ENCODE measurements around the gene ZNF580. TPM values are rescaled to one million over a fixed set of nuclear protein-coding genes. Genes with fewer than 3 reads are reported as not detected.
A peak's percentile ranks its signal among the peaks of the same experiment; 100 is the strongest.

ZNF580 gene
- total RNA-seq, 1 donor from 2014 or later, result 37.4 TPM

DNA sequence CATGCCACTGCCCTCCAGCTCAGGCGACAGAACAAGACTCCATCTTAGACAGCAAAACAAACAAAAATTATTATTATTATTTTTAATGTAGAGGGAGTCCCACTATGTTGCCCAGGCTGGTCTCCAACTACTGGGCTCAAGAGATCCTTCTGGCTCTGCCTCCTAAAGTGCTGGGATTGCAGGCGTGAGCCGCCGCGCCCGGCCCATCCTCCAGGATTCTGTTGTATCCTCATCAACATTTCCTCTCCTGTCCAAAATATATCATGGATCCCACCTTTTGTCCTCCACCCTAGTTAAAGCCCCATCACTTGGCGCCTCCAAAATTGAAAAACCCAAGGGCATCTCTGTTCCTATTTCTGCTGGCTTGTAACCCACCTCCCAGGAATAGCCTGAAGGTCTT lies 17.7 kb upstream of the ZNF580 start:
- DNase-seq (ENCODE audit: extremely low spot score, unreplicated experiment), result no peak
- Mint-ChIP-seq H3K27ac (no peak overlapping the region), H3K36me3 (peaks cover 4% of the 10 kb centered on the region), H3K4me1 (ENCODE audit: unreplicated experiment) (peaks cover 14% of the 10 kb centered on the region), H3K9me3 (no peaks in the 10 kb centered on the region), H3K4me3 (peak overlapping the region; percentile 89), H3K27me3 (no peaks in the 10 kb centered on the region)
- TF ChIP-seq, protein P1, sequence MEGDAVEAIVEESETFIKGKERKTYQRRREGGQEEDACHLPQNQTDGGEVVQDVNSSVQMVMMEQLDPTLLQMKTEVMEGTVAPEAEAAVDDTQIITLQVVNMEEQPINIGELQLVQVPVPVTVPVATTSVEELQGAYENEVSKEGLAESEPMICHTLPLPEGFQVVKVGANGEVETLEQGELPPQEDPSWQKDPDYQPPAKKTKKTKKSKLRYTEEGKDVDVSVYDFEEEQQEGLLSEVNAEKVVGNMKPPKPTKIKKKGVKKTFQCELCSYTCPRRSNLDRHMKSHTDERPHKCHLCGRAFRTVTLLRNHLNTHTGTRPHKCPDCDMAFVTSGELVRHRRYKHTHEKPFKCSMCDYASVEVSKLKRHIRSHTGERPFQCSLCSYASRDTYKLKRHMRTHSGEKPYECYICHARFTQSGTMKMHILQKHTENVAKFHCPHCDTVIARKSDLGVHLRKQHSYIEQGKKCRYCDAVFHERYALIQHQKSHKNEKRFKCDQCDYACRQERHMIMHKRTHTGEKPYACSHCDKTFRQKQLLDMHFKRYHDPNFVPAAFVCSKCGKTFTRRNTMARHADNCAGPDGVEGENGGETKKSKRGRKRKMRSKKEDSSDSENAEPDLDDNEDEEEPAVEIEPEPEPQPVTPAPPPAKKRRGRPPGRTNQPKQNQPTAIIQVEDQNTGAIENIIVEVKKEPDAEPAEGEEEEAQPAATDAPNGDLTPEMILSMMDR (conservative IDR thresholded peaks at IDR 0.05), result no peak

DNA sequence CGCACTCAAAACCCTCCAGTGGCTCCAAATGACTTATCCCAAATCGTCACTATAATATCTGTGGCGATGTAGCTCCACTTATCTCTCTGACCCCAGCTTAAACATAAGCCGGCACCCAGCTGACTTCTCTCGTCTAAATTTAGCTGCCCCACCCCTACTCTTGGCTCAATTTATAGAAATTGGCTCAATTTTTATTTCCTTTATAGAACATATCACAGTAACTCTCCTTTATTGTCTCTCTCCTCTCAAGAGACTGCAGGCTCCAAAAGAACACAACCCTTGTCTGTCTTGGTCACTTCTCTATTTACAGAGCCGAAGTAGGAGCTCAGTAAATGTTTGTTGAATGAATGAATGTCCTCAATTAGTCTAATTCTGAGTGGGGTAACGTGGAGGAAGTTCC lies 17.2 kb upstream of the ZNF580 start:
- H3K4me3 Mint-ChIP-seq, result peak overlapping the region; percentile 89
- H3K9me3 Mint-ChIP-seq, result no peaks in the 10 kb centered on the region
- DNase-seq (ENCODE audit: extremely low spot score, unreplicated experiment), result no peak
- peaks cover 14% of the 10 kb centered on the region for H3K4me1 Mint-ChIP-seq (ENCODE audit: unreplicated experiment)
- peak overlapping the region; percentile 96 for H3K27ac Mint-ChIP-seq
- peaks cover 4% of the 10 kb centered on the region for H3K36me3 Mint-ChIP-seq
- TF ChIP-seq, protein P1 (conservative IDR thresholded peaks at IDR 0.05), result no peak
- H3K27me3 Mint-ChIP-seq, result no peaks in the 10 kb centered on the region

DNA sequence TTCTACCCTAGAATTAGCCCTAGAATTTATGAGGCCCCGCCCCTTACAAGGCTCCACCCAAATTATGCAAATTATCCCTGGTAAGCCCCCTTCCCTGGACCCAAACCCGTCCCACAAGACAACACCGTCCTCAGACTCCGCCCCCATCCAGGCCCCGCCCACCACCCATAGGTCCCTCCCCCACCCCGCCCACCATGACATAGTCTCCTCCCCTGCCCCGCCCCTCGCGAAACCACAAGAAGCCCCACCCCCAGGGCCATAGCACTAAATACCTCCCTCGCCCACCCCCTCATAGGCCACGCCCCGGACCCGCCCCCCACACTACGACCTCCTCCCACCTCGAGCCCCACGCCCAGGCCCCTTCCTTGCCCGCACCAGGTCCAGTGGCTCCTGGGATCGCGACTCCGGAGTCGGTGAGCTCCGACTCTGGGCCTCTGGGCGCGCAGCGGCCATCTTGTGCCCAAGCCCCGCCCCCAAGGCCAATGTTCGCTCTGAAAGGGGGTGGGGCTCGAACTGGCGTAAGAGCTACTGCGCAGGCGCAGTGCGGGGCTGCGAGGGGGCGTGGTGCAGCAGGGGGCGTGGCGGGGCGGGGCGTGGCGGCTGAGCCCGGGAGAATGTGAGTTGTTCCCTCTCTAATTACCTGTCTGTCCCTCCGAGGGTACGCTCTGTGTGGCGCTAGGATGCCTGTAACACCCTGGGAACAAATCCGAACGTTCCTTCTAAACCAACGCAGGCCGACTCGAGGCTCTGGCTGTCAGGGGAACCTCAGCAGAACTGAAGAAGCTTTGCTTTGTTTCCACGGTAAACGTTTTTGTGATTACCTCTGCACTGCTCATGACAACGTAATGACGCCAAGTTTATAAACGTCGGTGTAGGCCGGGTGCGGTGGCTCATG lies 16.4 kb upstream of the ZNF580 start, which contains the start of gene ZNF784:
Gene ZNF784, minus strand, starts transcription at position 458 of the 895 bp plus-strand sequence. Its CDS starts 5 bp downstream, at position 453.
- peak within 1 kb of the TSS; percentile 96 for H3K27ac Mint-ChIP-seq

DNA sequence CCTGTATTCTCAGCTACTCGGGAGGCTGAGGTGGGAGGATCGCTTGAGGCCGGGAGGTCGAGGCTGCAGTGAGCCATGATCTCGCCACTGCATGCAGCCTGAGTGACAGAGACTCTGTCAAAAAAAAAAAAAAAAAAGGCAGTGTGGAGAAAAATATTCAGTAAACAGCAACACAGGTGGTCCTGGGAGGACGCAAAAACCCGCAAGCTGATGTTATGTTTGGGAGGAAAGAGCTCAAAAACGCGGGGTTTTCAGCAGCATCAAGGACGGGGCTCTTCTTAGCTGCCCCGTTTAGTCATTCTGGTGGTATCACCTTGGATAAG lies 15.8 kb upstream of the ZNF580 start:
- Mint-ChIP-seq H3K9me3 (no peaks in the 10 kb centered on the region), H3K4me1 (ENCODE audit: unreplicated experiment) (peaks cover 14% of the 10 kb centered on the region), H3K27ac (peak overlapping the region; percentile 96), H3K4me3 (peak overlapping the region; percentile 89), H3K27me3 (no peaks in the 10 kb centered on the region), H3K36me3 (peaks cover 4% of the 10 kb centered on the region)
- DNase-seq (ENCODE audit: extremely low spot score, unreplicated experiment), result no peak
- TF ChIP-seq, protein P1 (conservative IDR thresholded peaks at IDR 0.05), result no peak

More for the DNA sequence above, 16.4 kb upstream of the ZNF580 start, which contains the start of gene ZNF784:
- no peaks in the 10 kb centered on the region for H3K9me3 Mint-ChIP-seq
- TF ChIP-seq, protein P1 (conservative IDR thresholded peaks at IDR 0.05), result no peak
- H3K4me1 Mint-ChIP-seq (ENCODE audit: unreplicated experiment), result peaks cover 14% of the 10 kb centered on the region
- H3K36me3 Mint-ChIP-seq, result peaks cover 4% of the 10 kb centered on the region
- H3K27me3 Mint-ChIP-seq, result no peaks in the 10 kb centered on the region
- peak; percentile 98 for DNase-seq (ENCODE audit: extremely low spot score, unreplicated experiment)
- peak within 1 kb of the TSS; percentile 89 for H3K4me3 Mint-ChIP-seq

DNA sequence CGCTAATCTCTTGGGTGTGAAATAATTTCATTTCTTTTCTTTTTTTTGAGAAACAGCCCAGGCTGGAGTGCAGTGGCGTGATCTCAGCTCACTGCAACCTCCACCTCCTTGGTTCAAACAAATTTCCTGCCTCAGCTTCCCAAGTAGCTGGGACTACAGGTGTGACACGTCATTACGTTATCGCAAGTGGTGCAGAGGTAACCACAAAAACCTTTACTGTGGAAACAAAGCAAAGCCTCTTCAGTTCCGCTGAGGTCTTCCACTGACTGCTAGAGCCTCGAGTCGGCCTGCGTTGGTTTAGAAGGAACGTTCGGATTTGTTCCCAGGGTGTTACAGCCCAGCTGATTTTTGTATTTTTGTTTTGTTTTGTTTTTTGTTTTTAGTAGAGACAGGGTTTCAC lies 14.5 kb upstream of the ZNF580 start:
- no peaks in the 10 kb centered on the region for H3K9me3 Mint-ChIP-seq
- peaks cover 14% of the 10 kb centered on the region for H3K4me1 Mint-ChIP-seq (ENCODE audit: unreplicated experiment)
- H3K27me3 Mint-ChIP-seq, result no peaks in the 10 kb centered on the region
- no peak overlapping the region for H3K27ac Mint-ChIP-seq
- H3K36me3 Mint-ChIP-seq, result no peaks in the 10 kb centered on the region
- H3K4me3 Mint-ChIP-seq, result no peak overlapping the region
- DNase-seq (ENCODE audit: extremely low spot score, unreplicated experiment), result no peak
- TF ChIP-seq, protein P1 (conservative IDR thresholded peaks at IDR 0.05), result no peak

All from type B pancreatic cell (in vitro differentiated cells).